COLO829 (cell line): ENCODE results near the gene ZNF579.
A peak's percentile ranks its signal among the peaks of the same experiment; 100 is the strongest.

ENCODE experiments used
- DNase-seq: peaks from one replicate; pipeline ENCODE4 v3.0.0; 2012; ENCODE audit warnings: low spot score

Gene ZNF579

GRCh38 chr19:55611983-55612645 lies 31.5 kb upstream of the ZNF579 start:
- no peak for DNase-seq

GRCh38 chr19:55611300-55611982 lies 30.8 kb upstream of the ZNF579 start:
- no peak for DNase-seq

DNA sequence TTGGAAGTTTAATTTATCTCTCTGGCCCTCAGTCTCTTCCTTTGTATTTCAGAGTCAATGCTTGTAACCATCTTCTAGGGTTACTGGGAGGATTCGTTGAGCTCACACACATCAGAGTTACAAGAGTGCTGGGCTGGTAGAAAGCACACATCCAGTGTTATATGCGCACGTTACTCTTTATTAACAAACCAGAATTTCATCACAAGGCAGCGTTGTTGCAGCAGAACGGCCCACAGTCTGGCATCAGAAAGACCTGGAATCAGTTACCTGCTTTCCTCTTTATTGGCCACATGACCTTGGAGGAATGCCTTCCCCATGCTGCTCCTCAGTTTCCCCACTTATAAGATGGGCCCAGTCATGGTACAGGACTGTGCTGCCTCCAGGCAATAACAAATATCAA lies 28.7 kb upstream of the ZNF579 start:
- DNase-seq = no peak

- no peak for DNase-seq
Observed at GRCh38 chr19:55606817-55607216, 26.2 kb upstream of the ZNF579 start.

DNA sequence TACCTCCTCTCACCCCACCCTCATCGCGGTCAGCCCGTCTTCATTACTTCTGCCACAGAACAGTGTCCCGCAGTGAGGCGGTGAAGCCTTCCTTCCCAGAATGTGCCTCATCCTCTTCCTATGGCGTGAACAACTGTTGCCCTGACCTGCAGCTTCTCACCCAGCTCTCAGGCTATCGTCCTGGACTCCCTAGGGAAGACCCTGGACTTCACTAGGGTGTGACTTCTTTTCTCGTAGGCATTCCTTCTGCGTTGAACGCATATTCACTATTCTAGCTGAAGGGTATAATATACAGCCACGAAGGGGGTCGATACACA lies 25.8 kb upstream of the ZNF579 start:
- DNase-seq = no peak

DNA sequence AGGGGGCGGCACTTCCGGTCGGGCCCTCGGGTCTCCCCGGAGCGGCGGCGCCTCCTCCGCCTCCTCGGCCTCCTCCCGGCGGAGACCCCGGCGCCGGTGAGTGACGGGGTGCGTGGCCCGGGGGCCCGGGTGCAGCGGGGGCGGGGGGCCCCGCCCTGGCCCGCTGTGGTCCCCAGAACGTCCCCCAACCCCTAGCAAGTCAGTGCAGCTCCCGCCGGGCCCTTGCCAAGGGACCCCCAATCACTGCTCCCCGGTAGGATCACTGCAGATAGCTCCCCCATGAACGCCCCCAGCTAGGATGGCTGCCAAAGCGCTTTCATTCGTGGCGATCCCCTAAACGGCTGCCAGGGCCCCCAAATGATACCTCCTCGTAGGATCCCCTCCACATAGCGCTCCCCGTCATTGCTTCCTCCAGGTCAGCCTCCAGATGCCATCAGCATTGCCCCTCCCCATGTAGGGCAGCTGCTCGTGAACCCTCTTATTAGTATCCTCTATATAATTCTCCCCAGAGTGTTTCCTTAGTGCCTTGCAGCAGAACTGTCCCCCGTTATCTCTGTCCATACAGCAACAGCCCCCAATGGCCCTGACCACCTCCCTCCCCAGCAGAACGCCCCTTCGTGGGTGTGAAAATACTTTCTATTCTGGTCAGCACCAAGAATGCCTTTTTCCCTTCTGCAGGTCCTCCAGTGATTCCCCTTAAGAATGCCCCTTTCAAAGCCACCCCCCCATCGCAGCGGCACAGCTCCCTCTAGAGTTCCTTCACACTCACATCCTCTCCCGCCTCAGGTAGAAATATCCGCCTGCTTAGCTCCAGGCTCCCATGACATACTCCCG lies 25.2 kb upstream of the ZNF579 start, which contains the start of gene ZNF865:
Gene ZNF865 (plus strand): TSS at position 11 of the 834 bp plus-strand sequence. CDS start 7,972 bp downstream, outside the sequence.
- DNase-seq = peak; percentile 69

- peak; percentile 94 for DNase-seq
Observed at GRCh38 chr19:55605207-55605636, 24.6 kb upstream of the ZNF579 start.

DNA sequence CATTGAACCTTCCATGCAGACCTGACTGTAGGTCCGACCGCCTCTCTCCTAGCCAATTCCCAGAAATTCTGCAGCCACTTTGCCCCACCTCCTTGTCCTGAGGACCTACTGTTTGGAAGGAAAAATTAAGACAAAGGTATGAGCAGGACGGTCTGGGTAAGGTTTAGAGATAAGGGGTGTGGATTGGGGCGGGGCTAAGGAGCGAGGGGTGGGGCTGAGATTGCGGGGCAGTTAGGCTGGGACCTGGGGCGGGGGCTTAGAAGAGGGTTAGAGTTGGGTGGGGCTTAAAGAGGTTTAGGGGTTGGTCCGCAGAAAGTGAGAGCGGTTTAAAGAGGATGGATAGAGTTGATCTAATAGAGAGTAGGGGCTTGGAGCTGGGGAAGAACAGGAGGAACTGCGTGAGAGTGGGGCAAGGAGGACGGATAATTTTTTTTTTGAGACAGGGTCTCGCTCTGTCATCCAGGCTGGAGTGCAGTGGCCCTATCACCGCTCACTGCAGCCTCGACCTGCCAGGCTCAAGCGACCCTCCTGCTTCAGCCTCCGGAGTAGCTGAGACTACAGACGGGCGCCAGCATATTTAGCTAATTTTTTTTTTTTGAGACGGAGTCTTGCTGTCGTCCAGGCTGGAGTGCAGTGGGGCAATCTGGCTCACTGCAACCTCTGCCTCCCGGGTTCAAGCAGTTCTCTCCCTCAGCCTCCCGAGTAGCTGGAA lies 23.1 kb upstream of the ZNF579 start:
- no peak for DNase-seq

DNA sequence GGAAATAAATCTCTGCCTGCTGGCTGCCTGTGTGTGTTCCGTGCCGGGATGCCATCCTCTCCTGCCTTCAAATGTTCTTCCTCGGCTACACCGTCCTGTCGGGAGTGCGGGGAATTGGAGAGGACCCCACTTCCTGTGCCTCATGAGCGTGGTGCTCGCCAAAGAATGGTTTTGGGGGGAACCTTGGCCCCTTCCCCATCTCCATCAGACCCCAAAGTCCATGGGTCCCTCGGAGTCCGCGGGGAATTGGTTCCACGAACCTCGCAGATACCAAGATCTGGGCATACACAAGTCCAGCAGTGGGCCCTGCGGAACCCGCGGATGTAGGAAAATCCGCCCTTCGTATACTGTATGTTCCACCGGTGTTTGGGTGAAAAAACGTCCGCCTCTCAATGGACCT lies 22.5 kb upstream of the ZNF579 start:
- no peak for DNase-seq

DNA sequence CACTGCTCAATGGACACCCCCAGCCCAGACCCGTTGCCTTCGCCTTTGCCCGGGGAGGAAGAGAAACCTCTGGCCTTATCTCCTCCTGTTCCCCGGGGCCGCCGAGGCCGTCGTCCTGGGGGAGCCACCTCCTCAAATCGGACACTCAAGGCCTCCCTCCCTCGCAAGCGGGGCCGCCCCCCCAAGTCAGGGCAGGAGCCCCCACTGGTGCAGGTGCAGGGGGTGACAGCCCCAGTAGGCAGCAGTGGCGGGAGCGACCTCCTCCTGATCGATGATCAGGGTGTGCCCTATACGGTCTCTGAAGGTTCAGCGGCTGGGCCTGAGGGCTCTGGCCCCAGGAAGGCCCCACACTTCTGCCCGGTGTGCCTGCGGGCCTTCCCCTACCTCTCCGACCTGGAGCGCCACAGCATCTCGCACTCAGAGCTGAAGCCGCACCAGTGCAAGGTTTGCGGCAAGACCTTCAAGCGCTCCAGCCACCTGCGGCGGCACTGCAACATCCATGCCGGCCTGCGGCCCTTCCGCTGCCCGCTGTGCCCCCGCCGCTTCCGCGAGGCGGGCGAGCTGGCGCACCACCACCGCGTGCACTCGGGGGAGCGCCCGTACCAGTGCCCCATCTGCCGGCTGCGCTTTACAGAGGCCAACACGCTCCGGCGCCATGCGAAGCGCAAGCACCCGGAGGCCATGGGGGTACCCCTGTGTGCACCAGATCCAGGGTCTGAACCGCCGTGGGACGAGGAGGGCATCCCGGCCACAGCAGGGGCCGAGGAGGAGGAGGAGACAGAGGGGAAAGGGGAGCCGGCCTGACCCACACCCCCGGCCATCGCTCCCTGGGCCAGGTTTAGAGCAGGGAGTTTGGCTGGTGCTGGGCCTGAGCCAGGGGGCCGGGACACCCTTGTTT lies 21.7 kb upstream of the ZNF579 start:
- DNase-seq = no peak

- DNase-seq = no peak
Observed at GRCh38 chr19:55601084-55601483, 20.4 kb upstream of the ZNF579 start.

- no peak for DNase-seq
Observed at GRCh38 chr19:55600662-55601028, 20.0 kb upstream of the ZNF579 start.

DNA sequence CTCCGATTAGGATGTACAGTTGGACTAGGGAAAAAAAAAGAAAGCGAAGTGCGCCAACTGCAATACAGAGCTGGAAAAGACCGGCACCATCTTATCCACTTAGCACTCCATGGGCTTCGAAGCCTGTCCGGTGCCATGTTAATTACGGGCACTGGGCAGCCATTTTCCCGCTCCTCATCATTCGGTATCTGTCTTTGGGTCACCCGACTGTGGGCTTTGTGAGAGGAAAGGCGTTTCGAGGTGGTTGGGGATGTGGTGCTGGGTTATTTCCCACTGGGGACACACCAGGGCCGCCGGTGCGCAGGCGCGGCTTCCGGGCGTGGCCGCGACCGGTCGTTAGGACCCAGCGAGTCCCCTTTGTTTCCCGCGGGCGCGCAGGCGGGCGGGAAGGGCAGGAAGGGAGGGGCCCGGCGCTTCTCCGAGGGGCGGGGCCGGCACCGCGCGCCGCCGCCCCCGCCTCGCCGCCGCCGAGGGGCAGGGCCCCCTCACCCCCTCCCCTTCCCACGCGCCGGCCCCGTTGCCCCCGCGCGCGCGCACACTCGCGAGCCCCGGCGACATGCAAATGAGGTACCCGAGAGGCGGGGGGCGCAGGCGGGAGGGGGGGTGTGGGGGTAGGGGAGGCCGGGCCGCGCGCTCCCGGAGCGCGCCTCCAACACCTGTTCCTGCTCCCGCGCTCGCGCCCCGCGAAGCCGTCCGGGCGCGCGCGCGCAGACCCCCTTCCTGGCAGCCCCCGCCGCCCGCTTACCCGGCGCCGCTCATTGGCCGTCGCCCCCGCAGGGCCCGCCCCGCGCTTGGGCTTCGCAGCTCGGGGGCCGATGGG lies 19.4 kb upstream of the ZNF579 start, which contains the start of gene ZNF524:
Gene ZNF524 (plus strand): TSS at position 447 of the 820 bp plus-strand sequence. CDS start 1,825 bp downstream, outside the sequence.
- peak; percentile 60 for DNase-seq

- DNase-seq = peak; percentile 86
Observed at GRCh38 chr19:55599468-55599841, 18.8 kb upstream of the ZNF579 start, which contains the start of gene FIZ1. Gene FIZ1, minus strand, starts transcription at chr19:55599517. Its CDS starts 1,652 bp downstream, at chr19:55597865.

GRCh38 chr19:55598719-55599467 lies 18.2 kb upstream of the ZNF579 start:
- DNase-seq = peak; percentile 94

DNA sequence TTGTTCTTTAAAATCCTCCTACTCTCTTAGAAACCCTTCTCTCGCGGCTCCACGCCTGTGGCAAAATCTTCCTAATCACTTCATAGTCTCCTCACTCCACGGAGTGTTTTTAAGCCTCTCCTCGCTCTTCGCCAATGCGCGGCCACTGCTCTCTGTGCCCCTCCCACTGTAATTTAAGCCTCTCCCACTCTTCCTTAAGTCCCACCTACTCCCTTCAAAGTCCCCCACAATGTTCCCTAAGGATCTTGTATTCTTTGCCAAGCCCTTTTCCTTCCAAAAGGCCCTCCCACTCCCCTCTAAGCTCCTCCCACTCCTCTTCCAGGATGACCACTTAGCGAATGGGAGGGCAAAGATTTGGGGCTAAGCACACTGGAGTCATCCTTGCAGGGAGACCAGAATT lies 17.4 kb upstream of the ZNF579 start:
- no peak for DNase-seq

DNA sequence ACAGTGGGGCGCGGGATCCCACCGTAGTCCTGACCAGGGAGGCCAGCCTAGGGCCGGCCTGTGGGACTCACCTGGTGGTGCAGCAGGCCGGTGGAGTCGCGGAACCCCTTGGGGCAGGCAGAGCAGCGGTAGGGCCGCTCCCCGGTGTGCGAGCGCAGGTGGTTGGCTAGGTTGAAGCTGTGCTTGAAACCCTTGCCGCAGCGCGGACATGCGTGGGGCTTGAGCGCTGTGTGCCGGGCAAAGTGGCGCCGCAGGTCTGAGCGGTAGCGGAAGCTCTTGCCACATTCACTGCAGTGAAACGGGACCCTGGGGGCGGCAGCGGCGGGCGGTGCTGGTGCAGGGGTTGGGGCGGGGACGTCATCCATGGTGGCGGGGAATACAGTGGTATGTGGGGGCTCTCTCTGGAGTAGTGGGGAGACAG lies 16.9 kb upstream of the ZNF579 start:
- DNase-seq = no peak

DNA sequence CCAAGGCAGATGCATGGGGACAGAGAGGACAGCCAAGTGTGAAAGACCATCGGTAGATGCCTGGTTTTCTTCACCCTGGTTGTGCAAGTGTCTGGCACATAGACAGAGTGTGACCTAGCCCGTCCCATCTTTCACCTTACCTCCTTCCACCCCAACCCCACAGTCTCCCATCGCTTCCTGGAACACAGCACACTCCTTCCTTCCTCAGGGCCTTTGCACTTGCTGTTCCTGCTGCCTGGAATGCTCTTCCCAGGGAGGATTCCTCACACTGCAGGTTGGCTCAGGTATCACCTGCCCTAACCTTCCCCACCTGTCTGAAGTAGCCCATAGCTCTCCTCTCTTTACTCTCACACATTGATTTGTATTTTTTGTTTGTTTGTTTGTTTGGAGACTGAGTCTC lies 15.7 kb upstream of the ZNF579 start:
- DNase-seq = no peak

DNA sequence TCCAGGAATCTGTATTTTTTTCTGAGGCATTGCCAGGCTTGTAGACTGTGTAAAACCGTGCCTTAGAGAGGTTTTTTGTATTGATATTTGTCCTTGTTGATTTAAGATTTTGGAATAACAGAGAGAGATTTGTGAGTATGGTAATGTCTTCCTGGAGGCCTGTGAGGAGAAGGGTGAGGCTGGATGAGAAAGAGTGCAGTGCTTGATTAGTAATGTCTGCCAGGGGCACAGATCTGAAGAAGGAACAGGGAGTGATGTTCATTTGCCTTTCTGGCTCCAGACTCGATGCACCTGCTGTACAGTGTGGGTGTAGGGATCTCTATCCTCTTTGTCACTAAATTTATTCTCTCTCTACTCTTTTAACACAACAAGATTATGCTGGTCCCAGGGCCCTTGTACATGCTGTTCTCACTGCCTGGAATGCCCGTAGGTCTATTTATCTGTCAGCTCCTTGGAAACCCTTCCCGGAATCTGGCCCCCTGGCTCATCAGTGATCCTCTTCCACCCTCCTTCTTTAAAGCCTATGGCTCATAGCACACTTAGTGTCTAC lies 14.4 kb upstream of the ZNF579 start:
- DNase-seq = no peak
